ENCODE measurements around the gene TYK2.

DNA sequence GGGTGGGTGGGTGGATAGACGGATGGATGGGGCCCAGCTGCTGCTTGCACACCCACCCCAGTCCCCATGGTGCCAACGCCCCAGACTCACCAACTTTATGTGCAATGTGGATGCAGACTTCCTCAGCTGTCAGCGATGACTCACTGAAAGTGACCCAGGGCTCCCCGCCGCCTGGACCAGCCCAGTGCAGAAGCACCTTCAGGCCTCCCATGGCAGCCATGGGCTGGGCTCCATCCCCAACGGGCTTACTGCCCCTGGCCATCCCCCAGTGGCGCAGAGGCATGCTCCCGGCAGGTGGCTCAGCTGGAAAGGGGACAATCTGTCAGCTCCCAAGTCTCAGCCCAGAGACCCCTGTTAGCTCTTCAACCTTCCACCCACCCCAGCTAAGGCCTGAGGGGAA is 2.2 kb downstream of the TYK2 start:
- TF ChIP-seq CTCF (IDR thresholded peaks at IDR 0.05) (no peak), POLR2A (IDR thresholded peaks at IDR 0.05) (no peak)
